Spleen (tissue), 7 donors: ENCODE measurements around the gene LTV1.

Experiments
- POLR2A ChIP-seq, 3 donors: fragments of 450-650 bp; IDR thresholded peaks; one replicate each; pipeline ENCODE4 v1.5.1; 2017; ENCODE audit warnings: antibody characterized with exemption in 3 of 3, mild to moderate bottlenecking in 1 of 3
- TF ChIP-seq, protein P1 (sequence below), 11 experiments: fragments of 200-600 bp in 7 of 11; fragments of 450-650 bp in 4 of 11; sonication (generic) in 4 of 11; IDR thresholded peaks in 8 of 11; conservative IDR thresholded peaks in 3 of 11; 1 replicate in 7 of 11; 2 replicates in 4 of 11; pipeline versions ENCODE4 v1.4.0 to v1.8.0; 2016 to 2021; ENCODE audit warnings: antibody characterized with exemption in 11 of 11, inconsistent platforms in 4 of 11, mild to moderate bottlenecking in 1 of 11
- donor health status: DM: no; HTN: no; CAD: no; lungs with moderate emphysema.
- donor health status: DM: no; HTN: no; CAD: no.
- donor health status: DM: no; HTN: no; CAD: no.

DNA sequence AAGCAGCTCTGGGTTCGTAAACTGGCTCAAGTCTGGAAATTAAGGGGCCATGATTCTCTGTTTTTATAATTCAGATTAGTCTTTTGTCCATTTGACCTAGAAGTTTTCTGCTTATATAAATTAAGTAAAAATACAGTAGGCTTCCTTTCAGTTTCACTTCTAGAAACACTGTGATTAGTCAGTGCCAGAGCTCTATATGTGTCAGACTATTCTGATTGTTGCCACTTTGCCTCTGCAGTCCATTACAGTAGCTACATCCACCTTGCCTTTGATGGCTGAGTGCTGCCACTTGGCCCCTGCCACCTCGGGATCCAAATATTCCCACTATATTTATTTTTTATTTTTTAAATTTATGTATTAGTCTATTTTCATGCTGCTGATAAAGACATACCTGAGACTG is 29.1 kb downstream of the LTV1 start:
- TF ChIP-seq, protein P1, sequence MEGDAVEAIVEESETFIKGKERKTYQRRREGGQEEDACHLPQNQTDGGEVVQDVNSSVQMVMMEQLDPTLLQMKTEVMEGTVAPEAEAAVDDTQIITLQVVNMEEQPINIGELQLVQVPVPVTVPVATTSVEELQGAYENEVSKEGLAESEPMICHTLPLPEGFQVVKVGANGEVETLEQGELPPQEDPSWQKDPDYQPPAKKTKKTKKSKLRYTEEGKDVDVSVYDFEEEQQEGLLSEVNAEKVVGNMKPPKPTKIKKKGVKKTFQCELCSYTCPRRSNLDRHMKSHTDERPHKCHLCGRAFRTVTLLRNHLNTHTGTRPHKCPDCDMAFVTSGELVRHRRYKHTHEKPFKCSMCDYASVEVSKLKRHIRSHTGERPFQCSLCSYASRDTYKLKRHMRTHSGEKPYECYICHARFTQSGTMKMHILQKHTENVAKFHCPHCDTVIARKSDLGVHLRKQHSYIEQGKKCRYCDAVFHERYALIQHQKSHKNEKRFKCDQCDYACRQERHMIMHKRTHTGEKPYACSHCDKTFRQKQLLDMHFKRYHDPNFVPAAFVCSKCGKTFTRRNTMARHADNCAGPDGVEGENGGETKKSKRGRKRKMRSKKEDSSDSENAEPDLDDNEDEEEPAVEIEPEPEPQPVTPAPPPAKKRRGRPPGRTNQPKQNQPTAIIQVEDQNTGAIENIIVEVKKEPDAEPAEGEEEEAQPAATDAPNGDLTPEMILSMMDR (IDR thresholded peaks at IDR 0.05 in 8 of 11, conservative IDR thresholded peaks at IDR 0.05 in 3 of 11) = no peak
- no peak for TF ChIP-seq POLR2A (IDR thresholded peaks at IDR 0.05)
